K562 (cell line): Measurements from ENCODE around the gene SPHK1.

Source experiments
- BHLHE40 ChIP-seq: IDR thresholded peaks from 2 replicates; pipeline ENCODE4 v1.6.1; 2011; ENCODE audit warnings: low read length, improper control_type of control experiment
- CTCF ChIP-seq, 3 experiments: IDR thresholded peaks in 2 of 3; conservative IDR thresholded peaks in 1 of 3; 2 replicates each; pipeline ENCODE4 v1.5.1; 2011 to 2012; ENCODE audit warnings: low read length in 3 of 3, mild to moderate bottlenecking in 3 of 3, control low read depth in 2 of 3, improper control_type of control experiment in 1 of 3, inconsistent platforms in 1 of 3, low read depth in 1 of 3, mixed read lengths in 1 of 3, moderate library complexity in 1 of 3; ENCODE audit not compliant: insufficient read depth in 2 of 3
- EHMT2 ChIP-seq: fragments of 450-650 bp; IDR thresholded peaks from 2 replicates; pipeline ENCODE4 v1.6.1; 2018; ENCODE audit warnings: antibody characterized with exemption
- FOXJ2 ChIP-seq: fragments of 200-800 bp; sonication (Bioruptor generic); IDR thresholded peaks from 2 replicates; pipeline ENCODE4 v1.6.1; 2016; ENCODE audit warnings: missing genetic modification characterization, missing compliant biosample characterization
- NR2C2 ChIP-seq, 2 experiments: fragments of 200-800 bp in 1 of 2; sonication (Bioruptor generic) in 1 of 2; sonication (generic) in 1 of 2; formaldehyde crosslinking in 1 of 2; IDR thresholded peaks; 2 replicates each; pipeline versions ENCODE4 v1.6.1 to v1.8.0; 2016 to 2022; ENCODE audit warnings: mild to moderate bottlenecking in 1 of 2, missing compliant biosample characterization in 1 of 2, missing genetic modification characterization in 1 of 2, missing genetic modification reagents in 1 of 2
- NUFIP1 ChIP-seq: fragments of 450-650 bp; IDR thresholded peaks from 2 replicates; pipeline ENCODE4 v1.6.1; 2018; ENCODE audit not compliant: partially characterized antibody
- PHF8 ChIP-seq: fragments of 200-600 bp; sonication (generic); IDR thresholded peaks from 2 replicates; pipeline ENCODE4 v1.6.1; 2012; ENCODE audit warnings: mixed run types, mild to moderate bottlenecking, inconsistent platforms, low read length, moderate library complexity, borderline replicate concordance
- POLR2A ChIP-seq: fragments of 450-650 bp; conservative IDR thresholded peaks from 2 replicates; pipeline ENCODE4 v1.6.1; 2016
- POLR2AphosphoS5 ChIP-seq: IDR thresholded peaks from 2 replicates; pipeline ENCODE4 v1.6.1; 2011; ENCODE audit warnings: mild to moderate bottlenecking, low read depth, low read length, moderate library complexity; ENCODE audit not compliant: control insufficient read depth, insufficient read depth
- PRPF4 ChIP-seq: fragments of 200-400 bp; formaldehyde crosslinking; IDR thresholded peaks from one replicate; pipeline ENCODE4 v1.6.1; 2017; ENCODE audit warnings: low read length, low read depth, mild to moderate bottlenecking; ENCODE audit not compliant: insufficient read depth, poor library complexity, severe bottlenecking
- RAD21 ChIP-seq, 2 experiments: fragments of 250-450 bp in 1 of 2; fragments of 450-650 bp in 1 of 2; sonication (Bioruptor Pico) in 1 of 2; formaldehyde crosslinking in 1 of 2; IDR thresholded peaks in 1 of 2; conservative IDR thresholded peaks in 1 of 2; 2 replicates each; pipeline versions ENCODE4 v1.4.0 to v1.8.0; 2020 to 2022; ENCODE audit warnings: mild to moderate bottlenecking in 2 of 2, moderate library complexity in 1 of 2
- ZNF282 ChIP-seq: sonication (generic); formaldehyde crosslinking; IDR thresholded peaks from 2 replicates; pipeline ENCODE4 v1.8.1; 2023; ENCODE audit warnings: missing genetic modification reagents
- TF ChIP-seq, protein P1 (sequence below): fragments of 250-450 bp; sonication (Bioruptor Pico); IDR thresholded peaks from 2 replicates; pipeline ENCODE4 v1.4.0; 2020; ENCODE audit warnings: mild to moderate bottlenecking, moderate library complexity

GRCh38 chr17:76367642-76368041 is 16.8 kb upstream of the SPHK1 start:
- TF ChIP-seq BHLHE40 (no peak), ZNF282 (no peak), PRPF4 (no peak), EHMT2 (no peak), POLR2A (no peak), FOXJ2 (tag) (no peak), CTCF (IDR thresholded peaks at IDR 0.05 in 2 of 3, conservative IDR thresholded peaks at IDR 0.05 in 1 of 3; ENCODE audit: insufficient read depth in 2 of 3, low read depth in 1 of 3, low read length in 3 of 3) (no peak), NR2C2 (CRISPR knock-in tag; IDR thresholded peaks at IDR 0.05) (no peak), NR2C2 (tag; IDR thresholded peaks at IDR 0.05) (no peak), RAD21 (CRISPR knock-in tag; conservative IDR thresholded peaks at IDR 0.05 in 1 of 2, IDR thresholded peaks at IDR 0.05 in 1 of 2) (no peak), POLR2AphosphoS5 (no peak), NUFIP1 (no peak), PHF8 (no peak)
- TF ChIP-seq, protein P1, sequence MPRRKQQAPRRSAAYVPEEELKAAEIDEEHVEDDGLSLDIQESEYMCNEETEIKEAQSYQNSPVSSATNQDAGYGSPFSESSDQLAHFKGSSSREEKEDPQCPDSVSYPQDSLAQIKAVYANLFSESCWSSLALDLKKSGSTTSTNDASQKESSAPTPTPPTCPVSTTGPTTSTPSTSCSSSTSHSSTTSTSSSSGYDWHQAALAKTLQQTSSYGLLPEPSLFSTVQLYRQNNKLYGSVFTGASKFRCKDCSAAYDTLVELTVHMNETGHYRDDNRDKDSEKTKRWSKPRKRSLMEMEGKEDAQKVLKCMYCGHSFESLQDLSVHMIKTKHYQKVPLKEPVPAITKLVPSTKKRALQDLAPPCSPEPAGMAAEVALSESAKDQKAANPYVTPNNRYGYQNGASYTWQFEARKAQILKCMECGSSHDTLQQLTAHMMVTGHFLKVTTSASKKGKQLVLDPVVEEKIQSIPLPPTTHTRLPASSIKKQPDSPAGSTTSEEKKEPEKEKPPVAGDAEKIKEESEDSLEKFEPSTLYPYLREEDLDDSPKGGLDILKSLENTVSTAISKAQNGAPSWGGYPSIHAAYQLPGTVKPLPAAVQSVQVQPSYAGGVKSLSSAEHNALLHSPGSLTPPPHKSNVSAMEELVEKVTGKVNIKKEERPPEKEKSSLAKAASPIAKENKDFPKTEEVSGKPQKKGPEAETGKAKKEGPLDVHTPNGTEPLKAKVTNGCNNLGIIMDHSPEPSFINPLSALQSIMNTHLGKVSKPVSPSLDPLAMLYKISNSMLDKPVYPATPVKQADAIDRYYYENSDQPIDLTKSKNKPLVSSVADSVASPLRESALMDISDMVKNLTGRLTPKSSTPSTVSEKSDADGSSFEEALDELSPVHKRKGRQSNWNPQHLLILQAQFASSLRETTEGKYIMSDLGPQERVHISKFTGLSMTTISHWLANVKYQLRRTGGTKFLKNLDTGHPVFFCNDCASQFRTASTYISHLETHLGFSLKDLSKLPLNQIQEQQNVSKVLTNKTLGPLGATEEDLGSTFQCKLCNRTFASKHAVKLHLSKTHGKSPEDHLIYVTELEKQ (CRISPR knock-in tag): no peak
